ENCODE measurements around the gene SERTAD3.
"Not testable (repeated sequence)": the region's sequence is repeated elsewhere in the genome, so short reads cannot be mapped to it uniquely, and the experiment has no call there.

The SERTAD3 gene

DNA sequence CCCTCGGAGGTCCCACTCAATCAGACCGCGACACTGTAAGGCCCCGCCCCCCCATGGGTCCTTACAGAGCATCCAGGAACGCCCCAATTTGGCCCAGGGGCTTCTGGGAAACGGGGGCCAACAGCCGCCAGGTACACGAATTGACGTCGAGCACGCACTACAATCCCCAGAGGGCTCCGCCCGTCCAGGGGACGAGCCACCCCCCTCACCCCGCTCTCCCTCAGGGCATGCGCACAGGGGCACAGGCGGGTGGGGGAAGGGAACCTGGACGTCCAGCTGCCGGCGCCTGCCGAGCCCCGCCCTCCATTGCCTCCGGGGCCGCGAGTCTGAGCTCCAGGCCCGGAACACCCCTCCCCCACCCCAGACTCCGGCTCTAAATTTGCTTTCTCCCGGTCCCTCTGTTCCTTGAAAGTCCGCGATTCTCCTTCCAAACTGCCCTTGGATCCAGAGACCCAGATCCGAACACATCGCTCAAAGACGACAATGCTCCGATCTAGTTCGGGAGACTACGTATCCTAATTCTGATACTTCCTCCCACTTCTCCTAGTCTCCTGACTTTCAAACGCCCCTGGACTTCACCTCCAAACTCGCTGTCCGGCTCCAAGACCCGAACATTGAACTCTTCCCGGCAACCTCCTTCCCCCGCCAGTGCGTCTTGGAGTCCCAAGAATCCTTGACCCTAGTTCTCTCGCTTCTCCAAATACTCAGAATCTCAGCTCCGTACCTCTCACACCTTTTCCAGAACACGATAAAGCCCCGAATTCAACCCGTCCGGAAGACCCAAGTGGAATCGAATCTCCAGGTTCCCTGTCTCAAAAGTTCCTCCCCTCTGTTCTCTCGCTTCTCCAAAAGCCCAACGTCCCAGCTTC is 770 bp downstream of the SERTAD3 start:
- H3K36me3 Mint-ChIP-seq: peaks cover 13% of the 10 kb centered on the region
- peak overlapping the region; percentile 97 for H3K4me3 Mint-ChIP-seq
- no peaks in the 10 kb centered on the region for H3K9me3 Mint-ChIP-seq
- H3K4me1 Mint-ChIP-seq: peaks cover 29% of the 10 kb centered on the region
- no peaks in the 10 kb centered on the region for H3K27me3 Mint-ChIP-seq
- peak overlapping the region; percentile 97 for H3K27ac Mint-ChIP-seq
- peak; percentile 88 for ATAC-seq

DNA sequence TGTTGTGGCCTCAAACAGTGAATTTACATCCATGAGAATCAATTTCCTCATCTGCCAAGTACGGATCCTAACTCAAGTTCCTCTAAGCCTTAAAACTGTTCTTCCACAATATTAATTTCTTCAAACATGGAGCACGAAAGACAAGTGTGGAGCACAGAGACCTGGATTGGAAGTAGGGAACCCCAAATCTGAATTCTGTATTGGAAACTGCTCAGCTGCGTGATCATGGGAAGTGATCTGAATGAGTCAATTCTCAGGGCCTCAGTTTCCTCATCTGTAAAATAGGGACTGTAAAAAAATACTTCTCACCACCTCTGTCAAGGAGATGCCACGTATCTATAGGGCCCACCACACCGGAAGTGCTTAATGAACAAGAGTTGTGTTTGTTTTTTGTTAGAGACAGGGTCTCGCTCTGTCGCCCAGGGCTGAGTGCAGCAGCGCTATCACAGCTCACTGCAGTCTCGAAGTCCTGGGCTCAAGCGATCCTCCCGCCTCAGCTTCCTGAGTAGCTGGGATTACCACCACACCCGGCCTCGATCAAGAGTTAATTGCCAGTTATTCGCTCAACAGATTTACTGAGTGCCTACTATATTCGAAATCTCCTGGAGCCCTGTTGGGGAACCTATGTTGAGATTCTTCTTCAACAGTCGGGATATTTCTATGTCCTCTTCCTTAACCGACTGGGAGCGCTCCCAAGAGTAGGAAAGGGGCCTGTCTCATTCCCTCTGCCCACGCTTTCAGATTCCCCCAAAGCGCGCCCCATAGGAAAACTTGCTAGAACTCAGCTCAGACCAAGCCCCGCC is 1.6 kb downstream of the SERTAD3 start:
- no peaks in the 10 kb centered on the region for H3K9me3 Mint-ChIP-seq
- H3K27me3 Mint-ChIP-seq: no peaks in the 10 kb centered on the region
- H3K36me3 Mint-ChIP-seq: peaks cover 17% of the 10 kb centered on the region
- no peak for ATAC-seq
- H3K4me1 Mint-ChIP-seq: peaks cover 29% of the 10 kb centered on the region
- H3K27ac Mint-ChIP-seq: peak overlapping the region; percentile 97
- H3K4me3 Mint-ChIP-seq: peak overlapping the region; percentile 97

DNA sequence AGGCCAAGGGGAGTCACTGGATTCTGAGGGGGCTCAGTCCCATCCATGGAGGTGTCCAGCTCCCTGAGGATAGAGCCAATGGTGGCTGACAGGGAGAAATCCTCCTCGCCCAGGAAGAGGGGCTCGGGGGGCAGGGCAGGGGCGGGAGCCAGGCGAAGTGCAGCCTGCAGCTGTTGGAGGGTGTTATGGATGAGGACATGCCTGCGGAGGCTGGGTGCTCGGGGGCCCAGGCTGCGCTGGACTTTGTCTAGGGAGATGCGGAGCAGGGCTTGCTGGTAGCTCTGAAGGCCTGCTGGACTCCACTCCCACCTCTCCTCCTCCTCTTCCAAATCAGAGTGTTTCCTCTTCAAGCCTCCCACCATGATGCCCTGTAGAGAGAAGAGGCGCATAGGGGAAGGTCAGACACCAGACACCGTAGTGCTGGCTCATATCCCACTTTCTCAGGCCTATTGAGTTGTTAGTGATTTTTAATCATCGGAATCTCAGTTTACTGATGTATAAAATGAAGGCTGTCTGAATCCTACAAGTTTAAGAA is 2.3 kb downstream of the SERTAD3 start:
- no peak for ATAC-seq
- Mint-ChIP-seq H3K27me3 (no peaks in the 10 kb centered on the region), H3K36me3 (peaks cover 17% of the 10 kb centered on the region), H3K4me3 (peak overlapping the region; percentile 97), H3K27ac (no peak overlapping the region), H3K4me1 (peaks cover 29% of the 10 kb centered on the region), H3K9me3 (no peaks in the 10 kb centered on the region)

DNA sequence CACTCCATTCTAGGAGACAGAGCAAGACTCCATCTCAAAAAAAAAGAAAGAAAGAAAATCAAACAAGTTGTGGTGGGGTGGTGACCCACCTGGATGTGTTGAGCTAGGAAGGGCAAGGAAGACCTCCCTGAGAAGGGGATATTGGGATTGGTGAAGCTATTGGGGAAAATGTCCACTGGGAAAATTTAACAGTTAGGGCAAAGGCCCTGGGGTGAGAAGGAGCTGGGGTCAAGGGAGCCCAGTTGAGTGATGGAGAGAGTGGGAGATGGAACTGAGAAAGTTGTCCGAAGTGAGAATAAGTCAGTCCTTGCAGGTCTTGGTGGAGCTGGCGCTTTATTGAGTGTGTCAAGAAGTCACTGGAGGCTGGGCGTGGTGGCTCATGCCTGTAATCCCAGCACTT is 5.9 kb downstream of the SERTAD3 start:
- H3K4me3 Mint-ChIP-seq: no peak overlapping the region

DNA sequence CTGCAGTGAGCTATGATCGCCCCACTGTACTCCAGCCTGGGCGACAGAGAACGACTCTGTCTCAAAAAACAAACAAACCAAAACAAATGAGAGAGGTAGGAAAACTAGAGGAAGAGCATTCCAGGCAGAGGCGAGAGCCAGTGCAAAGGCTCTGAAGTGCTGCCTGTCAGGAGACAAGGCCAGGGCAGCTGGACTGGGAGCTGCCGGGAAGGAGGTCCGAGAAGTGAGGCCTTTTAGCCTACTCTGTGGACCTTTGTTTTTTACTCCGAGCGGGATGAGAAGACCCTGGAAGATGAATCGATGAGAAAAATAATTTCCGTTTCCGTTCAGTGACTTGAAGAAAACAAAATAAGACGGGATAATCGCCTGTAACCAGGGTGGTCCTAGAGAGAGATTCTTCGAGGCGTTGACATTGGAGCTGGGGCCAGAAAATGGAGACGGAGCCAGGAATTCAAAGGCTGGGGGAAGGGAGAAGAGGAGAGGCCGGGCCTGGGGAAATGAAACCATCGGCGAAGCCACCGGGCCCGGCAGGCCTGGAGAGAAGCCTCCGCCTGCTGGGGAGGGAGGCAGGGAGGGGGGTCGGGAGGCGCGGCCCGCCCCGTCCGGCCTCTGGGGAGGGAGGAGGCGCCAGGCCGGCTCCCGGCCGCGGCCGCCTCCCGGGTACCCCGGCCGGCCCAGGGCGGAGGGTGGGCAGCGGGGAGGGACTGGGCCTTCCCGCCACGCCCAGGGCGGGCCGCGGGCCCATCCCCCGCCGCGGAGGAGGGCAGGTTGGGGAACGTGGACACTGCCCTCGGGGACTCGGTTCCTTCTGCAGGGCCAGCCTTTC is 10.5 kb downstream of the SERTAD3 start:
- peak; percentile 90 for ATAC-seq
- no peaks in the 10 kb centered on the region for H3K27me3 Mint-ChIP-seq

More for the DNA sequence above, 5.9 kb downstream of the SERTAD3 start:
- Mint-ChIP-seq H3K27ac (peak overlapping the region; percentile 23), H3K4me1 (peaks cover 46% of the 10 kb centered on the region), H3K36me3 (peaks cover 11% of the 10 kb centered on the region), H3K27me3 (no peaks in the 10 kb centered on the region), H3K9me3 (no peaks in the 10 kb centered on the region)
- no peak for ATAC-seq

DNA sequence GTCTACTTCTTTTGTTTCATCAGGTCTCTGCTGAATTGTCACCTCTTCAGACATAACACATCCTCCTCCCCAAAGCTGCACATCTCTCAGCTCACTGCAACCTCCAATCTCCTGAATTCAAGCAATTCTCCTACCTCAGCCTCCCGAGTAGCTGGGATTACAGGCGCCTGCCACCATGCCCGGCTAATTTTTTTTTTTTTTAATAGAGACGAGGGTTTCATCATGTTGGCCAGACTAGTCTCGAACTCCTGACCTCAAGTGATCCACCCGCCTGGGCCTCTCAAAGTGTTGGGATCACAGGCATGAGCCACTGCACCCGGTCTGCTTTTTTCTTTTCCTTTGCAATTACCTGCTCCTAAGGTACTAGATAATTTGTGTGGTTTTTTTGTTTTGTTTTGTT is 11.4 kb downstream of the SERTAD3 start:
- peaks cover 27% of the 10 kb centered on the region for H3K4me1 Mint-ChIP-seq
- not testable (repeated sequence) for ATAC-seq, H3K9me3 Mint-ChIP-seq, H3K27me3 Mint-ChIP-seq, H3K36me3 Mint-ChIP-seq
- H3K27ac Mint-ChIP-seq: peak overlapping the region; percentile 88
- peak overlapping the region; percentile 78 for H3K4me3 Mint-ChIP-seq

More for the DNA sequence above, 10.5 kb downstream of the SERTAD3 start:
- Mint-ChIP-seq H3K27ac (peak overlapping the region; percentile 88), H3K4me1 (peaks cover 27% of the 10 kb centered on the region), H3K4me3 (peak overlapping the region; percentile 78), H3K36me3 (peaks cover 6% of the 10 kb centered on the region), H3K9me3 (no peaks in the 10 kb centered on the region)

DNA sequence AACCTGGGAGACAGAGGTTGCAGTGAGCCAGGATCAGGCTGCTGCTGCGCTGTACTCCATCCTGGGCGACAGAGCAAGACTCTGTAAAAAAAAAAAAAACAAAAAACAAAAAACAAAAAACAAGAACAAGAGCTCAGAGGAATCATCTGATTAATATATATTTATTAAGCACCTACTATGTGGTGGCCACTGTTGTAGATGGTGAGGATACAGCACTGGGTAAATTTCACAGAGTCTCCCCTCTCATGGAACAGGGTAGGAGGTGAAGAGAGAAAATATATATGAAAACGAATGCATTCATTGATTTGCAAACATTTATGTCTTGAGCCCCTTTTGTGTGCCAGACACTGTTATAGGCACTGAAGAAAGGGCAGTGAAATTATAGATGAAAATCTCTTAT is 12.4 kb downstream of the SERTAD3 start:
- H3K9me3 Mint-ChIP-seq: no peaks in the 10 kb centered on the region
- no peaks in the 10 kb centered on the region for H3K36me3 Mint-ChIP-seq
- ATAC-seq: no peak
- H3K27ac Mint-ChIP-seq: no peak overlapping the region
- no peak overlapping the region for H3K4me3 Mint-ChIP-seq
- H3K4me1 Mint-ChIP-seq: peaks cover 27% of the 10 kb centered on the region
- H3K27me3 Mint-ChIP-seq: no peaks in the 10 kb centered on the region

DNA sequence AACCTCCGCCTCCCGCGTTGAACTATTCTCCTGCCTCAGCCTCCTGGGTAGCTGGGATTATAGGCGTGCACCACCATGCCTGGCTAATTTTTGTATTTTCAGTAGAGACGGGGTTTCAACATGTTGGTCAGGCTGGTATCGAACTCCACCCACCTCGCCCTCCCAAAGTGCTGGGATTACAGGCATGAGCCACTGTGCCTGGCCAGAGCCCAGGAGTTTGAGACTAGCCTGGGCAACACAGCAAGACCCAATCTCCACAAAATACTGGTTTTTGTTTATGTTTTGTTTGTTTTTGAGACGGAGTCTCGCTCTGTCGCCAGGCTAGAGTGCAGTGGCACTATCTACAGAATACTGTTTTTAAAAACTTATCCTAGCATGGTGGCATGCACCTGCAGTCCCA is 13.9 kb downstream of the SERTAD3 start:
- not testable (repeated sequence) for H3K27me3 Mint-ChIP-seq, H3K4me3 Mint-ChIP-seq, H3K36me3 Mint-ChIP-seq, H3K27ac Mint-ChIP-seq, ATAC-seq, H3K9me3 Mint-ChIP-seq
- peaks cover 24% of the 10 kb centered on the region for H3K4me1 Mint-ChIP-seq

DNA sequence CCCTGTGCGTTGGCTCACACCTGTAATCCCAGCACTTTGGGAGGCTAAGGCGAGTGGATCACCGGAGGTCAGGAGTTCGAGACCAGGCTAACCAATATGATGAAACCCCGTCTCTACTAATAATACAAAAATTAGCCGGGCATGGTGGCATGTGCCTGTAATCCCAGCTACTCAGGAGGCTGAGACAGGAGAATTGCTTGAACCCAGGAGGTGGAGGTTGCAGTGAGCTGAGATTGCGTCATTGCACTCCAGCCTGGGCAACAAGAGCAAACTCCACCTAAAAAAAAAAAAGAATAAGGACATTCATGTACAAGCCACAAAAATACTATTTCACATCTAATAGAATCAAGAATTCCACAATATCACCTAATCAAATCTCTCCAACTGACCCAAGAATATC is 15.9 kb downstream of the SERTAD3 start:
- not testable (repeated sequence) for ATAC-seq, H3K4me3 Mint-ChIP-seq, H3K27me3 Mint-ChIP-seq, H3K27ac Mint-ChIP-seq, H3K9me3 Mint-ChIP-seq, H3K36me3 Mint-ChIP-seq
- peaks cover 23% of the 10 kb centered on the region for H3K4me1 Mint-ChIP-seq

DNA sequence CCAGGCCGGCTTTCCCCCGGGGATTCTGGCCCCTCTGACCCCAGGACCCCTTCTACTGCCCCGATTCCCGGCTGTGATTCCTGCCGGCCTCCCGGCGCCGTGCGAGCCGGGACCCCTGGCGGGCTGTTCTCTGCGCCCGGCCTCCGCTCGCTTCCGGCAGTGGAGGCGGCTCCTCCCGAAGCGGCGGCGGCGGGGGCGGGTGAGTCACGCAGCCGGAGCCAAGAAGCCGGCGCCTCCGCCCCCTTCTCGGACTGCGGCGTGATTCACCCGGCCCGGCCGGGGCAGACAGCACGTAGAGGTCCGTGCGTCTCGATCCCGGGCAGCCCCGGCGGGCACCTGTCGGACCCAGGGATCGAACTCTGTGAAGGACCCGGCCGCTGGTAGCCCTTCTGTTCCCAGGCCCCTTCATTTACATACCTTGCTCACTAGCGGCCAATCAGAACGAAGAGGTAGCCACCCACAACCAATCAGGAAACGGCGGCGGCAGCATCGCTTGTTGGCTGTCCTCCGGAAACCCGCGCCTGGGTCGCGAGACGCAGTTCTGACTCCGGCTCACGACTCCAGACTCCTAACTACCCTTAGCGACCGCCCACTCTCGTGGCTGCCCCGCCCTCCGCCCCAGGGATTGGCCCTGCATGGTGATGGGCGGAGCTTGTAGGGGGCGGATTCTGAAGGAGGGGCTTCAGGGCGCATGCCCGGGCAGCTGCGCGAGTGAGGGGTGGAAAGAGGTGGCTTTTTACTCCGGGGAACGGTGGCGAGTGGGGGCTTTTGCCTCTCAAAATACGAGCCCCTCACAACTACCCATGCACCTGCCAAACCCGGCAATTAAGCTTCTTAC is 18.5 kb downstream of the SERTAD3 start, which contains the start of gene SERTAD1:
Gene SERTAD1 (minus strand): TSS at position 543 of the 838 bp plus-strand sequence. CDS start 2,446 bp downstream, outside the sequence.
- H3K9me3 Mint-ChIP-seq: no peaks in the 10 kb centered on the region
- no peaks in the 10 kb centered on the region for H3K27me3 Mint-ChIP-seq
- H3K4me1 Mint-ChIP-seq: peaks cover 20% of the 10 kb centered on the region
- H3K27ac Mint-ChIP-seq: peak within 1 kb of the TSS; percentile 93
- H3K36me3 Mint-ChIP-seq: no peaks in the 10 kb centered on the region
- peak within 1 kb of the TSS; percentile 86 for H3K4me3 Mint-ChIP-seq
- ATAC-seq: peak; percentile 95

DNA sequence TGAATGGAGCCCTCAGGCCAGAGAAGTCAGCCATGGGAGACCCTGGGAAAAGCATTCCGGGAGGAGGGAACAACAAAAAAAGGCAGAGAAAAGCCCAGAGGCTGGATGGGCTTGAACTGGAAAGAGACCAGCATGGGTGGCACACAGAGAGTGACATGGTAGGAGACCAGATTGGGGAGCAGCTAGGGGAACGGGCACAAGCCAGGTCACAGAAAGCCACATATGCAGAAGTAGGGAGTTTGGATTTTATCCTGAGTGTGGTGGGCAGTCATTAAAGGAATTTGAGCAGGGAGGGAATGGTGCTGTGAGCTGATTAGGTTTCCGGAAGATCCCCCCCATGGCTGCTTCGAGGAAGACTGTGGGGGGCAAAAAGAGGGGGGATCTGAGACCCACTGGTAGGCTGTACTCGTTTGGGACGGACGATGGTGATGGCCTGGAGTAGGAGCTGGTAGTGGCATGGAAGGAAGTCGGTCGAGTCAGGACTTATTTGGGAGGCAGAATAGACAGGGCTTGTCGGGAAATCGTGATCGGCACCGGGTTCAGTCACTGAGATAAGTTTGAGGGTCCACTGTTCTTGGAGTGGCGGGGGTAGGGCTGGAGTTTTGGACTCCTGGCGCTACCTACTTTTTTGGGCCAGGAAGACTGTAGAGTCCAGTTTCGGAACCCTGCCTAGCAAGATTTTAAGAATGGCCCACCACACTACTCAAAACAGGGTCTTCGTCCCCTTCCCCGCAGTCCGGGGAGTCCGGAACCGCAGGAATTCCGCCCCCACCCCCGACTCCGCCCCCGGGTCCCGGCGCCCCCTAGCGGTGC is 19.3 kb downstream of the SERTAD3 start:
- H3K36me3 Mint-ChIP-seq: no peaks in the 10 kb centered on the region
- peaks cover 20% of the 10 kb centered on the region for H3K4me1 Mint-ChIP-seq
- H3K27me3 Mint-ChIP-seq: no peaks in the 10 kb centered on the region
- ATAC-seq: no peak
- peak overlapping the region; percentile 86 for H3K4me3 Mint-ChIP-seq
- no peaks in the 10 kb centered on the region for H3K9me3 Mint-ChIP-seq
- H3K27ac Mint-ChIP-seq: peak overlapping the region; percentile 93

DNA sequence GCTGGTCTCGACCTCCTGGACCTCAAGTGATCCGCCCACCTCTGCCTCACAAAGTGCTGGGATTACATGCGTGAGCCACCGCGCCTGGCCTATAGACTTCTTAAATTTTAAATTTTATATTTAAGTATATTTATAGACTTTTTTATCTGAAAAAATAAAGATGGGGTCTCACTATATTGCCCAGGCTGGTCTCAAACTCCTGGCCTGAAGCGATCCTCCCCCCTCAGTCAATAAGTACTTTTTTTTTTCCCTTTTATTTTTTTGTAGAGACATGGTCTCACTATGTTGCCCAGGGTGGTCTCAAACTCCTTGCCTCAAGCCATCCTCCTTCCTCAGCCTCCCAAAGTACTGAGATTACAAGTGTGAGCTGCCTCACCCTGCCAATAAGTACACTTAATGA is 20.2 kb downstream of the SERTAD3 start:
- no peak for ATAC-seq
- no peak overlapping the region for H3K4me3 Mint-ChIP-seq
- H3K9me3 Mint-ChIP-seq: no peaks in the 10 kb centered on the region
- peak overlapping the region; percentile 93 for H3K27ac Mint-ChIP-seq
- H3K36me3 Mint-ChIP-seq: no peaks in the 10 kb centered on the region
- peaks cover 20% of the 10 kb centered on the region for H3K4me1 Mint-ChIP-seq
- H3K27me3 Mint-ChIP-seq: no peaks in the 10 kb centered on the region

DNA sequence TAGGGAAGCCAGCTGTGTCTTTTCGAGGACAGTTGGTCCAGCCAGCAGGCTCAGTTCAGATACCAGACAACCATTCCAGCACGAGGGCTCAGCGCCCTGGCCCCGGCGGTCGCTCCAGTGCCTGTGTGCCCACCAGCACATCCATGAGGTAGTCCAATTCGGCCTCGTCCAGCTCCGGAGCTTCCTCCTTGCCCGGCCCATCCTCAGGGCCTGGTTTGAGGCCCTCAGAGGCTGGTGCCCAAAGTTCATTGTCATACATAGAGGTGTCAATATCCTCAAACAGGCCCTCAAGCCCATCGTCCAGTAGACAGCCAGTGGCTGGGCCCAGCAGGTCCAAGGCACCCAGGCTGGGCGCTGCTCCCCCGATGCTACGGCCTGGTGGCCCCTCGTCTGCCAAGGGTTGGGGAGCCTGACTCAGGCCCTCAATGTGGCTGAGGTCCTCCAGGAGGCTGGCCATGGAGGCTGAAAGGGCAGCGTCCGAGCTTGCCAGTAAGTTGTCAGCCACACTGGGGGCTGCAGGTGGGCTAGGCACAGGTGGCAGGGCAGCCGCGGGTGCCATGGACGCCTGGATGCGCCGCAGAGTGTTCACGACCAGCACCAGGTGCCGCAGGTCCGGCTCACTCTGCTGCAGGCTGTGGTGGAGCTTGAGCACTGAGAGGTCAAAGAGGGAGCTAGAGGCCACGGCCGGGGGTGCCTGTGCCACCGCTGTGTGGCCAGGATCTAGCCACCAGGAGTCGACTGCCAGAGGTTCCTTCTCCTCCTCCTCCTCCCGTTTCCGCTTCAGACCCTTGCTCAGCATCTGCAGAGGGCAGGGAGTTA is 21.2 kb downstream of the SERTAD3 start:
- ATAC-seq: no peak
- H3K4me3 Mint-ChIP-seq: no peak overlapping the region
- H3K27ac Mint-ChIP-seq: peak overlapping the region; percentile 22

More for the DNA sequence above, 21.2 kb downstream of the SERTAD3 start:
- Mint-ChIP-seq H3K4me1 (peaks cover 24% of the 10 kb centered on the region), H3K27me3 (no peaks in the 10 kb centered on the region), H3K36me3 (no peaks in the 10 kb centered on the region), H3K9me3 (no peaks in the 10 kb centered on the region)

All from stimulated activated memory B cell treated with anti-CD40 and anti-IgM and Interleukin-4, amounts not matched to agents 10 μg/mL and 1 μg/mL and 100 μg/mL, for 72 hours (primary cell).